HuH-7.5 (cell line): Measurements from ENCODE around the gene UNC119B.

Experiments used
- DNase-seq: peaks from one replicate; pipeline ENCODE4 v3.0.0; 2011; ENCODE audit warnings: low spot score

UNC119B gene

GRCh38 chr12:120739821-120740613 lies 29.8 kb downstream of the UNC119B start:
- no peak for DNase-seq

GRCh38 chr12:120740871-120741270 lies 30.6 kb downstream of the UNC119B start:
- DNase-seq, result no peak

- DNase-seq, result no peak
Observed at GRCh38 chr12:120741476-120742421, 31.5 kb downstream of the UNC119B start.

GRCh38 chr12:120744922-120745493 lies 34.8 kb downstream of the UNC119B start:
- DNase-seq, result no peak

GRCh38 chr12:120748242-120748641 lies 38.0 kb downstream of the UNC119B start:
- no peak for DNase-seq

- no peak for DNase-seq
Observed at GRCh38 chr12:120749256-120749655, 39.0 kb downstream of the UNC119B start.

GRCh38 chr12:120750806-120751205 lies 40.5 kb downstream of the UNC119B start:
- DNase-seq, result no peak

- DNase-seq, result no peak
Observed at GRCh38 chr12:120751389-120751788, 41.1 kb downstream of the UNC119B start.

GRCh38 chr12:120754792-120755191 lies 44.5 kb downstream of the UNC119B start:
- DNase-seq, result no peak

- no peak for DNase-seq
Observed at GRCh38 chr12:120755269-120755668, 45.0 kb downstream of the UNC119B start.

GRCh38 chr12:120757226-120757742 lies 47.0 kb downstream of the UNC119B start:
- no peak for DNase-seq

- no peak for DNase-seq
Observed at GRCh38 chr12:120757949-120758348, 47.7 kb downstream of the UNC119B start.

GRCh38 chr12:120758798-120759590 lies 48.7 kb downstream of the UNC119B start:
- DNase-seq, result no peak

GRCh38 chr12:120759591-120760348 lies 49.5 kb downstream of the UNC119B start:
- no peak for DNase-seq

- DNase-seq, result no peak
Observed at GRCh38 chr12:120760349-120761254, 50.3 kb downstream of the UNC119B start.

- no peak for DNase-seq
Observed at GRCh38 chr12:120761519-120761934, 51.3 kb downstream of the UNC119B start.

GRCh38 chr12:120762086-120762485 lies 51.8 kb downstream of the UNC119B start:
- DNase-seq, result no peak

GRCh38 chr12:120763250-120763649 lies 53.0 kb downstream of the UNC119B start:
- no peak for DNase-seq

GRCh38 chr12:120764816-120765215 lies 54.6 kb downstream of the UNC119B start:
- DNase-seq, result no peak

- no peak for DNase-seq
Observed at GRCh38 chr12:120766566-120766965, 56.3 kb downstream of the UNC119B start.
